ENCODE measurements around the gene ARHGEF7. TPM values are rescaled to one million over a fixed set of nuclear protein-coding genes. Genes with fewer than 3 reads are reported as not detected.

Gene ARHGEF7
- total and polyA plus RNA-seq, 2 experiments from 2014 or later = 23.6 to 58.9 TPM

DNA sequence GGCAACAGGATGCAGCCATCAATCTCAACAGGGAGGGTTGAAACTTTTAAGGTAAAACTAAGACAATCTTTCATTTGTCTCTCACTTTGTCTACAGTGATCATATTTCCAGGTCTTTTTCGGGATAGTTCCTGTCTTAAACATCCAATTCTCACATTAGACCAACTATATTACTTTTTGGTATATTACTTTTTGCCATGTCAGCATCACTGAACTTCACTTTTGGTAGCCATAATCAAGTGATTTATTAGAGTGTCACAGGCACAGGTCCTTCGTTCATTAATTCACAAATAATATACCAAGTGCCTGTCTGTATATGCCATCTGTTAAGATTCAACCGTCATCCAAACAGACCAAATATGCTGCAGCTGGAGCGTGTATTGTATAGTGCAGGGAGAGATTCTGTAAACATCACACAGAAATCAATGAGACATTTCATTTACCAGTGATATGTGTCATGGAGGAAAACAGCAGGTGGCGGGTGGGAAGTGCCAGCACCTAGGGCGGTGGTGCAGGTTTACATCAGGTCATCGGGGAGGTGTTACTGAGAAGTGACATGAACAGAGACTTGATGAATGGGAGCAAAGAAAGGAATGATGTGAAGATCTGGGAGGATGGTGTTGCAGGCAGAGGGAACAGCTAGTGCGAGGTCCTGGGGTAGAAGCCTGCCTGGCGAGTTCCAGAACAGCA is 24.9 kb downstream of the ARHGEF7 start:
- H3K4me3 Mint-ChIP-seq = no peak overlapping the region
- no peaks in the 10 kb centered on the region for H3K27me3 Mint-ChIP-seq (ENCODE audit: insufficient read depth, low read depth, poor library complexity)
- TF ChIP-seq, protein P1, sequence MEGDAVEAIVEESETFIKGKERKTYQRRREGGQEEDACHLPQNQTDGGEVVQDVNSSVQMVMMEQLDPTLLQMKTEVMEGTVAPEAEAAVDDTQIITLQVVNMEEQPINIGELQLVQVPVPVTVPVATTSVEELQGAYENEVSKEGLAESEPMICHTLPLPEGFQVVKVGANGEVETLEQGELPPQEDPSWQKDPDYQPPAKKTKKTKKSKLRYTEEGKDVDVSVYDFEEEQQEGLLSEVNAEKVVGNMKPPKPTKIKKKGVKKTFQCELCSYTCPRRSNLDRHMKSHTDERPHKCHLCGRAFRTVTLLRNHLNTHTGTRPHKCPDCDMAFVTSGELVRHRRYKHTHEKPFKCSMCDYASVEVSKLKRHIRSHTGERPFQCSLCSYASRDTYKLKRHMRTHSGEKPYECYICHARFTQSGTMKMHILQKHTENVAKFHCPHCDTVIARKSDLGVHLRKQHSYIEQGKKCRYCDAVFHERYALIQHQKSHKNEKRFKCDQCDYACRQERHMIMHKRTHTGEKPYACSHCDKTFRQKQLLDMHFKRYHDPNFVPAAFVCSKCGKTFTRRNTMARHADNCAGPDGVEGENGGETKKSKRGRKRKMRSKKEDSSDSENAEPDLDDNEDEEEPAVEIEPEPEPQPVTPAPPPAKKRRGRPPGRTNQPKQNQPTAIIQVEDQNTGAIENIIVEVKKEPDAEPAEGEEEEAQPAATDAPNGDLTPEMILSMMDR (conservative IDR thresholded peaks at IDR 0.05; ENCODE audit: low read depth in 2 of 2) = no peak
- TF ChIP-seq POLR2AphosphoS5 (IDR thresholded peaks at IDR 0.05; ENCODE audit: low read depth) (no peak), EZH2phosphoT487 (IDR thresholded peaks at IDR 0.05; ENCODE audit: unreplicated experiment) (no peak), STAT1 (IDR thresholded peaks at IDR 0.05; ENCODE audit: unreplicated experiment) (no peak), EZH2 (IDR thresholded peaks at IDR 0.05; ENCODE audit: low read depth, unreplicated experiment) (no peak), CREB1 (CRISPR knock-in tag; IDR thresholded peaks at IDR 0.05; ENCODE audit: low read depth) (no peak), ZNF331 (CRISPR knock-in tag; IDR thresholded peaks at IDR 0.05; ENCODE audit: low read depth) (no peak)
- TF ChIP-seq, protein P2, sequence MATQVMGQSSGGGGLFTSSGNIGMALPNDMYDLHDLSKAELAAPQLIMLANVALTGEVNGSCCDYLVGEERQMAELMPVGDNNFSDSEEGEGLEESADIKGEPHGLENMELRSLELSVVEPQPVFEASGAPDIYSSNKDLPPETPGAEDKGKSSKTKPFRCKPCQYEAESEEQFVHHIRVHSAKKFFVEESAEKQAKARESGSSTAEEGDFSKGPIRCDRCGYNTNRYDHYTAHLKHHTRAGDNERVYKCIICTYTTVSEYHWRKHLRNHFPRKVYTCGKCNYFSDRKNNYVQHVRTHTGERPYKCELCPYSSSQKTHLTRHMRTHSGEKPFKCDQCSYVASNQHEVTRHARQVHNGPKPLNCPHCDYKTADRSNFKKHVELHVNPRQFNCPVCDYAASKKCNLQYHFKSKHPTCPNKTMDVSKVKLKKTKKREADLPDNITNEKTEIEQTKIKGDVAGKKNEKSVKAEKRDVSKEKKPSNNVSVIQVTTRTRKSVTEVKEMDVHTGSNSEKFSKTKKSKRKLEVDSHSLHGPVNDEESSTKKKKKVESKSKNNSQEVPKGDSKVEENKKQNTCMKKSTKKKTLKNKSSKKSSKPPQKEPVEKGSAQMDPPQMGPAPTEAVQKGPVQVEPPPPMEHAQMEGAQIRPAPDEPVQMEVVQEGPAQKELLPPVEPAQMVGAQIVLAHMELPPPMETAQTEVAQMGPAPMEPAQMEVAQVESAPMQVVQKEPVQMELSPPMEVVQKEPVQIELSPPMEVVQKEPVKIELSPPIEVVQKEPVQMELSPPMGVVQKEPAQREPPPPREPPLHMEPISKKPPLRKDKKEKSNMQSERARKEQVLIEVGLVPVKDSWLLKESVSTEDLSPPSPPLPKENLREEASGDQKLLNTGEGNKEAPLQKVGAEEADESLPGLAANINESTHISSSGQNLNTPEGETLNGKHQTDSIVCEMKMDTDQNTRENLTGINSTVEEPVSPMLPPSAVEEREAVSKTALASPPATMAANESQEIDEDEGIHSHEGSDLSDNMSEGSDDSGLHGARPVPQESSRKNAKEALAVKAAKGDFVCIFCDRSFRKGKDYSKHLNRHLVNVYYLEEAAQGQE (IDR thresholded peaks at IDR 0.05; ENCODE audit: unreplicated experiment) = no peak

DNA sequence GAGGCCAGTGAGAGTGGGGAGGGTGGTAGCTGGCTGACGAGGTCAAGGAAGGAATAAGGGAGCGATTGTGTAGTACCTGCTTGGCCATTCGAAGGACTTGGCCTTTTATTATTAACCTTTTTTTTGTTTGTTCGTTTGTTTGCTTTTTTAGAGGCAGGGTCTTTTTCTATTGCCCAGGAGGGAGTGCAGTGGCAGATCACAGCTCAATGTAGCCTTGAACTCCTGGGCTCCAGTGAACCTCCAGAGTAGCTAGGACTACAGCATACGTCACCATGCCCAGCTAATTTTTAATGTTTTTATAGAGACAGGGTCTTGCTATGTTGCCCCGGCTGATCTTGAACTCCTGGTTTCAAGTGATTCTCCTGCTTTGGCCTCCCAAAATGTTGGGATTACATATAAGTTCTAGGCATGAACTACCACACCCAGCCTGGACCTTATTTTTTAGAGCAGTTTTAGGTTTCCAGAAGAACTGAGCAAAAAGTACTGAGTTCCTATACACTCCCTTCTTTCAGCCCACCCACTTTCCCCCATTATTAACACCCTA is 25.5 kb downstream of the ARHGEF7 start:
- no peak overlapping the region for H2AFZ ChIP-seq
- no peaks in the 10 kb centered on the region for H3K27me3 ChIP-seq (ENCODE audit: insufficient read depth)
- no peaks in the 10 kb centered on the region for H3K36me3 ChIP-seq (ENCODE audit: insufficient read depth)
- no peak for TF ChIP-seq POLR2AphosphoS5 (IDR thresholded peaks at IDR 0.05; ENCODE audit: low read depth)
- TF ChIP-seq NANOG (IDR thresholded peaks at IDR 0.05; ENCODE audit: borderline replicate concordance) = no peak
- TF ChIP-seq EZH2phosphoT487 (IDR thresholded peaks at IDR 0.05; ENCODE audit: unreplicated experiment) = no peak
- TF ChIP-seq, protein P3, sequence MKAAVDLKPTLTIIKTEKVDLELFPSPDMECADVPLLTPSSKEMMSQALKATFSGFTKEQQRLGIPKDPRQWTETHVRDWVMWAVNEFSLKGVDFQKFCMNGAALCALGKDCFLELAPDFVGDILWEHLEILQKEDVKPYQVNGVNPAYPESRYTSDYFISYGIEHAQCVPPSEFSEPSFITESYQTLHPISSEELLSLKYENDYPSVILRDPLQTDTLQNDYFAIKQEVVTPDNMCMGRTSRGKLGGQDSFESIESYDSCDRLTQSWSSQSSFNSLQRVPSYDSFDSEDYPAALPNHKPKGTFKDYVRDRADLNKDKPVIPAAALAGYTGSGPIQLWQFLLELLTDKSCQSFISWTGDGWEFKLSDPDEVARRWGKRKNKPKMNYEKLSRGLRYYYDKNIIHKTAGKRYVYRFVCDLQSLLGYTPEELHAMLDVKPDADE (IDR thresholded peaks at IDR 0.05) = no peak
- no peaks in the 10 kb centered on the region for H3K9me3 Mint-ChIP-seq
- no peaks in the 10 kb centered on the region for H3K4me1 ChIP-seq (ENCODE audit: insufficient read depth)
- H3F3A ChIP-seq (replicated peaks; ENCODE audit: low read depth) = no peaks in the 10 kb centered on the region
- ATAC-seq = no peak
- H3K4me3 ChIP-seq = no peak overlapping the region
- no peaks in the 10 kb centered on the region for H3K79me2 ChIP-seq (replicated peaks; ENCODE audit: insufficient read depth)
- no peaks in the 10 kb centered on the region for H3K27me3 Mint-ChIP-seq (ENCODE audit: insufficient read depth, low read depth, poor library complexity)
- no peak overlapping the region for H3K4me3 Mint-ChIP-seq
- H3K27ac Mint-ChIP-seq = no peak overlapping the region
- no peaks in the 10 kb centered on the region for H3K4me1 Mint-ChIP-seq
- no peak for DNase-seq (ENCODE audit: low spot score)
- no peaks in the 10 kb centered on the region for H3K36me3 Mint-ChIP-seq (ENCODE audit: low read depth)
- no peak overlapping the region for H3K4me2 ChIP-seq
- no peaks in the 10 kb centered on the region for H3K9me2 ChIP-seq (ENCODE audit: insufficient read depth)
- H3K27ac ChIP-seq (ENCODE audit: low read depth) = no peak overlapping the region
- H4K20me1 ChIP-seq (replicated peaks; ENCODE audit: insufficient read depth) = no peaks in the 10 kb centered on the region

More for the DNA sequence above, 24.9 kb downstream of the ARHGEF7 start:
- H3K9me2 ChIP-seq (ENCODE audit: insufficient read depth) = no peaks in the 10 kb centered on the region
- no peak overlapping the region for H3K4me2 ChIP-seq
- H3K4me3 ChIP-seq = no peak overlapping the region
- no peak for ATAC-seq
- Mint-ChIP-seq H3K36me3 (ENCODE audit: low read depth) (no peaks in the 10 kb centered on the region), H3K27ac (no peak overlapping the region), H3K9me3 (no peaks in the 10 kb centered on the region), H3K4me1 (no peaks in the 10 kb centered on the region)
- H3F3A ChIP-seq (replicated peaks; ENCODE audit: low read depth) = no peaks in the 10 kb centered on the region
- no peaks in the 10 kb centered on the region for H3K36me3 ChIP-seq (ENCODE audit: insufficient read depth)
- no peak overlapping the region for H3K27ac ChIP-seq (ENCODE audit: low read depth)
- no peaks in the 10 kb centered on the region for H3K27me3 ChIP-seq (ENCODE audit: insufficient read depth)
- no peak overlapping the region for H2AFZ ChIP-seq
- H4K20me1 ChIP-seq (replicated peaks; ENCODE audit: insufficient read depth) = no peaks in the 10 kb centered on the region
- no peaks in the 10 kb centered on the region for H3K79me2 ChIP-seq (replicated peaks; ENCODE audit: insufficient read depth)
- H3K4me1 ChIP-seq (ENCODE audit: insufficient read depth) = no peaks in the 10 kb centered on the region
- DNase-seq (ENCODE audit: low spot score) = no peak

Data from GM23338 (cell line).